GM12891 (cell line): ENCODE data around the gene ANKZF1.

Experiments used
- POLR2A ChIP-seq: IDR thresholded peaks from 2 replicates; pipeline ENCODE4 v1.6.1; 2011; ENCODE audit warnings: low read depth, low read length, control low read depth
- POLR2AphosphoS5 ChIP-seq: IDR thresholded peaks from 2 replicates; pipeline ENCODE4 v1.6.1; 2011; ENCODE audit warnings: low read depth, low read length, control low read depth
- POU2F2 ChIP-seq: IDR thresholded peaks from 2 replicates; pipeline ENCODE4 v1.6.1; 2011; ENCODE audit warnings: low read depth, mild to moderate bottlenecking, control low read depth, low read length, moderate library complexity
- SPI1 ChIP-seq: IDR thresholded peaks from 2 replicates; pipeline ENCODE4 v1.6.1; 2011; ENCODE audit warnings: low read depth, low read length, control low read depth
- TAF1 ChIP-seq: IDR thresholded peaks from 2 replicates; pipeline ENCODE4 v1.6.1; 2011; ENCODE audit warnings: low read depth, low read length, control low read depth

DNA sequence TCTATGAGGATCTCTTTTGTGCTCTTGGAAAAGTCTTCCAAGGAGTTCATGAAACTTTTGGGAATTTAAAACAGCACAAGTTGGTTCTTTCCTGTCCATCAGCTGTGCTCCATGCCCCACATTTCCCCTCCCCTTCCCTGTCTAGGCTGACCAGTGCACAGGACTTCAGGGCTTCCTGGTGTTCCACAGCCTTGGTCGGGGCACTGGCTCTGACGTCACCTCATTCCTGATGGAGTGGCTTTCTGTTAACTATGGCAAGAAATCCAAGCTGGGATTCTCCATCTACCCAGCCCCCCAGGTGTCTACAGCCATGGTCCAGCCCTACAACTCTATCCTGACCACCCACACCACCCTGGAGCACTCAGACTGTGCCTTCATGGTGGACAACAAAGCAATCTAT lies 41.4 kb downstream of the ANKZF1 start:
- TF ChIP-seq POLR2A (no peak), POLR2AphosphoS5 (no peak), TAF1 (no peak), POU2F2 (no peak), SPI1 (no peak)
